ENCODE results near the gene CPNE4.

CPNE4 gene

DNA sequence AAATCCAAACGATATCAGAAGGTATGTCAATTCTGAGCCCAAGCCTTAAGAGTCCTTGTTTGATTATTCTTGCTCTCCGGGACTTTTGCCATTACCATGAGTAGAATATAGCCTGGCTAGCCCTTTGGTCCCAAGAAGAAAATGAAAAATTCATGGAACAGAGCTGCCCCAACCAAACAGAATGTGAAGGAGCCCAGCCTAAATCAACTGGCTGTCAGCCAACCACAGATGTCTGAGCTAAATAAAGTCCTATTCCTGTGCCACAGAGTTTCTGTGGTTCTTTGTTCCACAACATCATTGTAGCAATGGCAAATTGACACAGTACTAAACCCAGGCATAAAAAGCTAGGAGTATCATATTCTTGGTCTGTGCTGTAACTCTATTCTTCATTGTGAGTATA, 185.2 kb downstream of the CPNE4 start:
- no peak overlapping the region for H3K4me3 ChIP-seq (ENCODE audit: control insufficient read depth, low read depth, low read length)
- no peak for DNase-seq (ENCODE audit: low read depth)
- TF ChIP-seq, protein P1, sequence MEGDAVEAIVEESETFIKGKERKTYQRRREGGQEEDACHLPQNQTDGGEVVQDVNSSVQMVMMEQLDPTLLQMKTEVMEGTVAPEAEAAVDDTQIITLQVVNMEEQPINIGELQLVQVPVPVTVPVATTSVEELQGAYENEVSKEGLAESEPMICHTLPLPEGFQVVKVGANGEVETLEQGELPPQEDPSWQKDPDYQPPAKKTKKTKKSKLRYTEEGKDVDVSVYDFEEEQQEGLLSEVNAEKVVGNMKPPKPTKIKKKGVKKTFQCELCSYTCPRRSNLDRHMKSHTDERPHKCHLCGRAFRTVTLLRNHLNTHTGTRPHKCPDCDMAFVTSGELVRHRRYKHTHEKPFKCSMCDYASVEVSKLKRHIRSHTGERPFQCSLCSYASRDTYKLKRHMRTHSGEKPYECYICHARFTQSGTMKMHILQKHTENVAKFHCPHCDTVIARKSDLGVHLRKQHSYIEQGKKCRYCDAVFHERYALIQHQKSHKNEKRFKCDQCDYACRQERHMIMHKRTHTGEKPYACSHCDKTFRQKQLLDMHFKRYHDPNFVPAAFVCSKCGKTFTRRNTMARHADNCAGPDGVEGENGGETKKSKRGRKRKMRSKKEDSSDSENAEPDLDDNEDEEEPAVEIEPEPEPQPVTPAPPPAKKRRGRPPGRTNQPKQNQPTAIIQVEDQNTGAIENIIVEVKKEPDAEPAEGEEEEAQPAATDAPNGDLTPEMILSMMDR (conservative IDR thresholded peaks at IDR 0.05; ENCODE audit: control insufficient read depth, insufficient read depth, low read depth, low read length) = no peak

DNA sequence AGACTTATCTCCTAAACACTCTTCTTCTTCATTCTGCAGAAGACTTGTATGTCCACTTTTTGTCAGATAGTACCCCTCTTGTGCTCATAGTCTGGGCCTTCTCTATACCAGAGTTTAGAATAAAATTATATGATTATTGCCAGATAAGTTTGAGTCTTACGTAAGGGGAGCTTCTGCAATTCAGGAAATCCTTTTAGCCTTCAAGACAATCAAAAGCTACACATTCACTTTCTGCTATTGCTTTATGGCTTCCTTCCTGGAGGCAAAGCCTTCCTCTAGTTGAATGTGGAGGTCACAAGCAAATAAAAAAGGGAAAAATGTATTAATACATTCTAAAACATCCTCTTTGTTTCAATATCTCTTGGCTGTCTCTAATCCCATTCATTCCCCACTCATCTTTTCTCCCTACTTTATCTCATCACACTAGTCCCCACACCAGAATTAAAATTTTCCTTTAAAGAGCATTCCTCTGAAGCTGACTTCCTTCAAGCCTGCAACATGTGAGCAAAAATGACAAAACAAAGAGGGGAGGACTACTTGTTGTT, 186.8 kb downstream of the CPNE4 start:
- DNase-seq (ENCODE audit: low read depth) = no peak
- H3K4me3 ChIP-seq (ENCODE audit: control insufficient read depth, low read depth, low read length) = no peak overlapping the region
- TF ChIP-seq, protein P1 (conservative IDR thresholded peaks at IDR 0.05; ENCODE audit: control insufficient read depth, insufficient read depth, low read depth, low read length) = no peak

DNA sequence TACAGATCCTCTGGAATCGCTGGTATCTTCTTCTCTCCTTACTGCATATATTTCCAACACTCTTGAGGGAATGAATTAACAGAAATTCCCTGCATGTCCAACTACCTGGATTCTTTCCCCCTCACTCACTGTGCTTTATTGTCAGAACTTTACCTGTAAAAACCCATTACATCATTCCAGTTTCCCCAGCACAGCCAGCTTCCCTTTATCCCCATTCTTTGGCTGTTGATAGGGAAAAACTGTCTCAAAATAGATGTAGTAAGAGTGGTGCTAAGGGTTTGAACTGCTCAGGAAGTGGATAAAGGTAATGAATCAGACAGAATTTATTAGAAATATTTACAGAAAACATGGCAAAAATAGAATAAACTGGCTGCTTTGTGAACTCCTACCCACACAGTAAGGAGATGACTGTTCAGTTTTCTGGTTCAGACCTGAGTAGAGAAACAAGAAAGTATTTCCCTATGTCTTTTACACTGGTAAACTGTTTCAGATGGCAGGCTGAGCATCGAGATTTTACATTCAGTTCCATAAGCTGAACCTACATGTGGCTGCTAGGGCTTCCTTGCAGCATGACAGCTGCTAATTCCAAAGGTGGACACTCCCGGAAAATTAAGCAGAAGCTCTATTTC, 188.4 kb downstream of the CPNE4 start:
- TF ChIP-seq, protein P1 (conservative IDR thresholded peaks at IDR 0.05; ENCODE audit: control insufficient read depth, insufficient read depth, low read depth, low read length) = no peak
- no peak for DNase-seq (ENCODE audit: low read depth)
- H3K4me3 ChIP-seq (ENCODE audit: control insufficient read depth, low read depth, low read length) = no peak overlapping the region

DNA sequence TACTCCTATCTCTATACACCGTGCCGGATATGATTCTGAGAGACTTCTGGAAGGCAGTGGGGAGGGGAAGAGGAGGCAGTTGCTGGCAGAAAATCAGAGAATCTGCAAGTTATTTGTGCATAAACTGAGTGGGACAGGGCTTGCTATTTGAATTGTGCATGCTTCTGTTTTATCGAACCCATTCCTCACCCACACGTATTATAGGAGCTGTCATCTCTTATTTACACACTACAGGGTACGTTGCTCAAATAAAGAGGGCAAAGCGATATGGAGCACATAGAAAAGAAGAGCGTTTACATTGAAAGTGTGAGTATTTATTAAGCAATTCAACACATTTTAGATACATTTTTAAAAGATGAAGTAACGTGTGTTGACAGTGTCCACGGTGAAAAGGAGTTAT, 191.6 kb downstream of the CPNE4 start:
- TF ChIP-seq, protein P1 (conservative IDR thresholded peaks at IDR 0.05; ENCODE audit: control insufficient read depth, insufficient read depth, low read depth, low read length) = no peak
- no peak overlapping the region for H3K4me3 ChIP-seq (ENCODE audit: control insufficient read depth, low read depth, low read length)
- DNase-seq (ENCODE audit: low read depth) = no peak

DNA sequence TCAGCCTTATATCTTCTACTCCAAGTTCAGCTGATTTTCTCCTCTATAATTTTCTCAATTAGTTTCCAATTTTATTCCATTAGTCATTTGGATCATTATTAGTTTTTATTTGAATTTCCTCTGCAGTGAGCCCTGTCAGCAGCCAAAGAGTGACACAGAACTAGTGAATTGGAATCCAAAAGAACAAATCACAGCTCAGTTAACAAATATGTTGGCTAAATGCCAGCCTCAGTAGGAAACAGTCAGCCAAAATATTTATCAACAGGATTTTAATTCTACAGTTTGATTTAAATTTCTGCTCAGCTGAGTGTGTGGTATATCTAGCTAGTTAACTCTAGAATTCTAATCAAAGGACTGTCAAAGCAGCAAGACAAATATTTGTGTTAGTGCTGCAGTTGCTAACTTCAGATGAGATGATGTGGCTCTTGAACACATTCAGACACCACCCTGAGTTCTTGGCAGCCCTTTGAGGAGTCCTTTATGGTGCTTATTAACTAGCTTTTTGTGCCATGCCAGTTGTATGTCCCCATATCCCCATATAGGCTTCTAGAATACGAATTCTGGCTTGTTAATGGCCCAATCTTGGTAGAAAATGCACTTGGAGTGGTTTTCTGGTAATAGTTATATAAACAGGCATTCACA, 194.5 kb downstream of the CPNE4 start:
- peak; percentile 30 for DNase-seq (ENCODE audit: low read depth)
- H3K4me3 ChIP-seq (ENCODE audit: control insufficient read depth, low read depth, low read length) = no peak overlapping the region
- TF ChIP-seq, protein P1 (conservative IDR thresholded peaks at IDR 0.05; ENCODE audit: control insufficient read depth, insufficient read depth, low read depth, low read length) = no peak

DNA sequence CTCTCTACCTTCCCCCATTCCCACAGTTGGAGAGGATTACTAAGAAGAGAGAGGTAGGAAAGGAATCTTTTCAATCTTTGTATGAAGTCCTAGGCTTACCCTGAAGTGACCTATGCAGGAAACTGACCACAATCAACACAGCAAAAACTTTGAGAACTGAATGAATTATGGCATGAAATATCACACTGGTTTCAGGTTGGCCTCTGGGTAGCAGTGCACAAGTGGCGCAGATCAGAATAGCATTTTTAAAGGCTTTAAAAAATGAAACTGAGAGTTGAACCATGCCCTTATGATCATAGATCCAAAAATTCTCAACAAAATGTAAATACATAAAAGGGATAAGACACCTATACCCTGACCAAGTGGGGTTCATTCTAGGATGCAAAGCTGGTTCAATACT, 198.9 kb downstream of the CPNE4 start:
- H3K4me3 ChIP-seq (ENCODE audit: control insufficient read depth, low read depth, low read length) = no peak overlapping the region
- TF ChIP-seq, protein P1 (conservative IDR thresholded peaks at IDR 0.05; ENCODE audit: control insufficient read depth, insufficient read depth, low read depth, low read length) = no peak
- DNase-seq (ENCODE audit: low read depth) = no peak
